ENCODE results near the gene RAB40AL. TPM values are rescaled to one million over a fixed set of nuclear protein-coding genes. Genes with fewer than 3 reads are reported as not detected.

RAB40AL gene
- total and polyA plus RNA-seq, 2 experiments from 2014 or later, result 0.34 to 0.83 TPM

DNA sequence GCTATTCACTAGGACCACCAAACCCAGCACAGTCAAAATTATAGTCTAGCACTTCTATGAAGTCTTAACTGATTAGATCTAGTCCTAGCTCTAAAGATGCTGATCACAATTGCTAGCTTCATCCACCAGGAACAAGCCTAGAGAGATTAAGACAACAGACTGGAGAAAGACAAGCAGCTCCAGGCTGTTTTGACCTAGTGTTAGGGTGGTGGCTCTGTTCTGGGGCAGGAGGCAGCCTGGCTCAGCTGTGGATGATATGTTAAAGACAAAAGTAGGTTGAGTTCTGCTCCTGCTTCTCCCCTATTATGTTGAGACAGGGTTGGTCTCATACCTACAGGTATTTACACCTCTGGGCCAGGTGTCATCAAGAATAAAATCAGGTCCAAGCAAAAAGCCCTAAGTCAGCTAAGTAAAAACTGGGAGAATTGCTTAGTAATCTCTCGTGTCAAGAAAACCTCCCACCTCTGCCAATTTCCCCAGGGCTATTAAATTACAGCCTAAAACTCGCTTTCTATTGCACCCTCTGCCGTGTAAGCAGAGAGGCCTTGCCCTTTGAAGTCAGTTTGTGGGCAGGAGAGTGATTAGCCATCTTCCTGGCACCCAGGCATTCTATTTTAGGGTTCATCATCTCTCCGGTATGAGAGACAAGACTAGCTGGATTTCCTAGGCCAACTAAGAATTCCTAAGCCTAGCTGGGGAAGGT, 39.9 kb downstream of the RAB40AL start:
- H3K9me3 Mint-ChIP-seq, result peaks cover 10% of the 10 kb centered on the region; the same call in 2 of the 3 replicates
- Histone ChIP-seq H3K27ac (ENCODE audit: low read depth) (no peak overlapping the region), H3K4me3 (no peak overlapping the region), H3F3A (replicated peaks; ENCODE audit: low read depth) (no peaks in the 10 kb centered on the region), H3K4me2 (no peak overlapping the region), H3K27me3 (ENCODE audit: insufficient read depth) (no peaks in the 10 kb centered on the region), H3K36me3 (ENCODE audit: insufficient read depth) (no peaks in the 10 kb centered on the region), H4K20me1 (replicated peaks; ENCODE audit: insufficient read depth) (no peaks in the 10 kb centered on the region), H3K9me2 (ENCODE audit: insufficient read depth) (no peaks in the 10 kb centered on the region), H3K79me2 (replicated peaks; ENCODE audit: insufficient read depth) (no peaks in the 10 kb centered on the region), H3K4me1 (ENCODE audit: insufficient read depth) (no peaks in the 10 kb centered on the region), H2AFZ (no peak overlapping the region)
- no peak for ATAC-seq
- H3K4me1 Mint-ChIP-seq, result no peaks in the 10 kb centered on the region
- no peak for DNase-seq (ENCODE audit: low spot score)
- H3K36me3 Mint-ChIP-seq (ENCODE audit: low read depth), result no peaks in the 10 kb centered on the region; the same call in 2 of the 3 replicates
- no peak overlapping the region for H3K27ac Mint-ChIP-seq
- no peak overlapping the region for H3K4me3 Mint-ChIP-seq
- no peak for TF ChIP-seq NANOG (IDR thresholded peaks at IDR 0.05; ENCODE audit: borderline replicate concordance)
- TF ChIP-seq, protein P1, sequence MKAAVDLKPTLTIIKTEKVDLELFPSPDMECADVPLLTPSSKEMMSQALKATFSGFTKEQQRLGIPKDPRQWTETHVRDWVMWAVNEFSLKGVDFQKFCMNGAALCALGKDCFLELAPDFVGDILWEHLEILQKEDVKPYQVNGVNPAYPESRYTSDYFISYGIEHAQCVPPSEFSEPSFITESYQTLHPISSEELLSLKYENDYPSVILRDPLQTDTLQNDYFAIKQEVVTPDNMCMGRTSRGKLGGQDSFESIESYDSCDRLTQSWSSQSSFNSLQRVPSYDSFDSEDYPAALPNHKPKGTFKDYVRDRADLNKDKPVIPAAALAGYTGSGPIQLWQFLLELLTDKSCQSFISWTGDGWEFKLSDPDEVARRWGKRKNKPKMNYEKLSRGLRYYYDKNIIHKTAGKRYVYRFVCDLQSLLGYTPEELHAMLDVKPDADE (IDR thresholded peaks at IDR 0.05), result no peak
- TF ChIP-seq POLR2AphosphoS5 (IDR thresholded peaks at IDR 0.05; ENCODE audit: low read depth), result no peak
- TF ChIP-seq, protein P2, sequence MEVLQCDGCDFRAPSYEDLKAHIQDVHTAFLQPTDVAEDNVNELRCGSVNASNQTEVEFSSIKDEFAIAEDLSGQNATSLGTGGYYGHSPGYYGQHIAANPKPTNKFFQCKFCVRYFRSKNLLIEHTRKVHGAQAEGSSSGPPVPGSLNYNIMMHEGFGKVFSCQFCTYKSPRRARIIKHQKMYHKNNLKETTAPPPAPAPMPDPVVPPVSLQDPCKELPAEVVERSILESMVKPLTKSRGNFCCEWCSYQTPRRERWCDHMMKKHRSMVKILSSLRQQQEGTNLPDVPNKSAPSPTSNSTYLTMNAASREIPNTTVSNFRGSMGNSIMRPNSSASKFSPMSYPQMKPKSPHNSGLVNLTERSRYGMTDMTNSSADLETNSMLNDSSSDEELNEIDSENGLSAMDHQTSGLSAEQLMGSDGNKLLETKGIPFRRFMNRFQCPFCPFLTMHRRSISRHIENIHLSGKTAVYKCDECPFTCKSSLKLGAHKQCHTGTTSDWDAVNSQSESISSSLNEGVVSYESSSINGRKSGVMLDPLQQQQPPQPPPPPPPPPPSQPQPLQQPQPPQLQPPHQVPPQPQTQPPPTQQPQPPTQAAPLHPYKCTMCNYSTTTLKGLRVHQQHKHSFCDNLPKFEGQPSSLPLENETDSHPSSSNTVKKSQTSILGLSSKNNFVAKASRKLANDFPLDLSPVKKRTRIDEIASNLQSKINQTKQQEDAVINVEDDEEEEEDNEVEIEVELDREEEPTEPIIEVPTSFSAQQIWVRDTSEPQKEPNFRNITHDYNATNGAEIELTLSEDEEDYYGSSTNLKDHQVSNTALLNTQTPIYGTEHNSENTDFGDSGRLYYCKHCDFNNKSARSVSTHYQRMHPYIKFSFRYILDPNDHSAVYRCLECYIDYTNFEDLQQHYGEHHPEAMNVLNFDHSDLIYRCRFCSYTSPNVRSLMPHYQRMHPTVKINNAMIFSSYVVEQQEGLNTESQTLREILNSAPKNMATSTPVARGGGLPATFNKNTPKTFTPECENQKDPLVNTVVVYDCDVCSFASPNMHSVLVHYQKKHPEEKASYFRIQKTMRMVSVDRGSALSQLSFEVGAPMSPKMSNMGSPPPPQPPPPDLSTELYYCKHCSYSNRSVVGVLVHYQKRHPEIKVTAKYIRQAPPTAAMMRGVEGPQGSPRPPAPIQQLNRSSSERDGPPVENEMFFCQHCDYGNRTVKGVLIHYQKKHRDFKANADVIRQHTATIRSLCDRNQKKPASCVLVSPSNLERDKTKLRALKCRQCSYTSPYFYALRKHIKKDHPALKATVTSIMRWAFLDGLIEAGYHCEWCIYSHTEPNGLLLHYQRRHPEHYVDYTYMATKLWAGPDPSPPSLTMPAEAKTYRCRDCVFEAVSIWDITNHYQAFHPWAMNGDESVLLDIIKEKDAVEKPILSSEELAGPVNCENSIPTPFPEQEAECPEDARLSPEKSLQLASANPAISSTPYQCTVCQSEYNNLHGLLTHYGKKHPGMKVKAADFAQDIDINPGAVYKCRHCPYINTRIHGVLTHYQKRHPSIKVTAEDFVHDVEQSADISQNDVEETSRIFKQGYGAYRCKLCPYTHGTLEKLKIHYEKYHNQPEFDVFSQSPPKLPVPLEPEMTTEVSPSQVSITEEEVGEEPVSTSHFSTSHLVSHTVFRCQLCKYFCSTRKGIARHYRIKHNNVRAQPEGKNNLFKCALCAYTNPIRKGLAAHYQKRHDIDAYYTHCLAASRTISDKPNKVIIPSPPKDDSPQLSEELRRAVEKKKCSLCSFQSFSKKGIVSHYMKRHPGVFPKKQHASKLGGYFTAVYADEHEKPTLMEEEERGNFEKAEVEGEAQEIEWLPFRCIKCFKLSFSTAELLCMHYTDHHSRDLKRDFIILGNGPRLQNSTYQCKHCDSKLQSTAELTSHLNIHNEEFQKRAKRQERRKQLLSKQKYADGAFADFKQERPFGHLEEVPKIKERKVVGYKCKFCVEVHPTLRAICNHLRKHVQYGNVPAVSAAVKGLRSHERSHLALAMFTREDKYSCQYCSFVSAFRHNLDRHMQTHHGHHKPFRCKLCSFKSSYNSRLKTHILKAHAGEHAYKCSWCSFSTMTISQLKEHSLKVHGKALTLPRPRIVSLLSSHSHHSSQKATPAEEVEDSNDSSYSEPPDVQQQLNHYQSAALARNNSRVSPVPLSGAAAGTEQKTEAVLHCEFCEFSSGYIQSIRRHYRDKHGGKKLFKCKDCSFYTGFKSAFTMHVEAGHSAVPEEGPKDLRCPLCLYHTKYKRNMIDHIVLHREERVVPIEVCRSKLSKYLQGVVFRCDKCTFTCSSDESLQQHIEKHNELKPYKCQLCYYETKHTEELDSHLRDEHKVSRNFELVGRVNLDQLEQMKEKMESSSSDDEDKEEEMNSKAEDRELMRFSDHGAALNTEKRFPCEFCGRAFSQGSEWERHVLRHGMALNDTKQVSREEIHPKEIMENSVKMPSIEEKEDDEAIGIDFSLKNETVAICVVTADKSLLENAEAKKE (CRISPR knock-in tag; IDR thresholded peaks at IDR 0.05), result no peak
- TF ChIP-seq, protein P3, sequence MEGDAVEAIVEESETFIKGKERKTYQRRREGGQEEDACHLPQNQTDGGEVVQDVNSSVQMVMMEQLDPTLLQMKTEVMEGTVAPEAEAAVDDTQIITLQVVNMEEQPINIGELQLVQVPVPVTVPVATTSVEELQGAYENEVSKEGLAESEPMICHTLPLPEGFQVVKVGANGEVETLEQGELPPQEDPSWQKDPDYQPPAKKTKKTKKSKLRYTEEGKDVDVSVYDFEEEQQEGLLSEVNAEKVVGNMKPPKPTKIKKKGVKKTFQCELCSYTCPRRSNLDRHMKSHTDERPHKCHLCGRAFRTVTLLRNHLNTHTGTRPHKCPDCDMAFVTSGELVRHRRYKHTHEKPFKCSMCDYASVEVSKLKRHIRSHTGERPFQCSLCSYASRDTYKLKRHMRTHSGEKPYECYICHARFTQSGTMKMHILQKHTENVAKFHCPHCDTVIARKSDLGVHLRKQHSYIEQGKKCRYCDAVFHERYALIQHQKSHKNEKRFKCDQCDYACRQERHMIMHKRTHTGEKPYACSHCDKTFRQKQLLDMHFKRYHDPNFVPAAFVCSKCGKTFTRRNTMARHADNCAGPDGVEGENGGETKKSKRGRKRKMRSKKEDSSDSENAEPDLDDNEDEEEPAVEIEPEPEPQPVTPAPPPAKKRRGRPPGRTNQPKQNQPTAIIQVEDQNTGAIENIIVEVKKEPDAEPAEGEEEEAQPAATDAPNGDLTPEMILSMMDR (conservative IDR thresholded peaks at IDR 0.05; ENCODE audit: low read depth in 2 of 2), result no peak
- TF ChIP-seq EZH2phosphoT487 (IDR thresholded peaks at IDR 0.05; ENCODE audit: unreplicated experiment), result no peak
- no peak for TF ChIP-seq STAT1 (IDR thresholded peaks at IDR 0.05; ENCODE audit: unreplicated experiment)
- TF ChIP-seq ZNF331 (CRISPR knock-in tag; IDR thresholded peaks at IDR 0.05; ENCODE audit: low read depth), result no peak
- peaks cover 5% of the 10 kb centered on the region for H3K27me3 Mint-ChIP-seq (ENCODE audit: insufficient read depth, low read depth, poor library complexity)

All from GM23338 (cell line).